Measurements from ENCODE around the gene DCDC2. TPM values are rescaled to one million over a fixed set of nuclear protein-coding genes. Genes with fewer than 3 reads are reported as not detected.

The DCDC2 gene
- total and polyA plus RNA-seq, 4 donors = 0.51 to 13.0 (median 2.0) TPM

DNA sequence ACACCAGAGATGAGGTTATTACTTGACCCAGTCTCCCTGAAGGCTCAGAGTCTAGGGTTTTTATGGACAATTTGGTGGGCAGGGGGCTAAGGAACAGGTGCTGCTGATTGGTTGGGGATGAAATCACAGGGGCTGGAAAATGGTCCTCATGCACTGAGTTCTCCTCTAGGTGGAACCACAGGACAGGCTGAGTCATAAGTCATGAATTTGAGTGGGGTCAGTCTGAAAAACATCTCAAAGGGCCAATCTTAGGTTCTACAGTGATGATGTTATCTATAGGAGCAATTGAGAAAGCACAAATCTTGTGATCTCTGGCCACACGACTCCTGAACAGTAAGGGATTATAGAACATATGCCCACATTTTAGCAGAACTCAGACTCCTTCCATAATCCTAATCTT, 39.0 kb upstream of the DCDC2 start:
- 92% methylated on average over 1 of the region's 1 CpG for WGBS
- Histone ChIP-seq H3K4me3 (ENCODE audit: low read depth in 1 of 3, low read length in 3 of 3) (no peak overlapping the region), H3K27me3 (ENCODE audit: control insufficient read depth in 4 of 4, insufficient read depth in 4 of 4, low read length in 3 of 4) (no peaks in the 10 kb centered on the region), H3K27ac (ENCODE audit: low read depth in 1 of 2, low read length in 2 of 2) (no peak overlapping the region), H3K9ac (ENCODE audit: low read depth in 1 of 2, low read length in 2 of 2) (no peak overlapping the region), H3K36me3 (ENCODE audit: control insufficient read depth in 4 of 4, insufficient read depth in 3 of 4, low read depth in 1 of 4, low read length in 3 of 4) (no peaks in the 10 kb centered on the region), H3K4me1 (ENCODE audit: control insufficient read depth in 4 of 4, insufficient read depth in 4 of 4, low read length in 3 of 4) (no peaks in the 10 kb centered on the region), H3K9me3 (ENCODE audit: control insufficient read depth in 4 of 4, low read length in 3 of 4) (peaks cover 0 to 3% (median 0%) of the 10 kb centered on the region in 4 donors)
- TF ChIP-seq RXRA (IDR thresholded peaks at IDR 0.05) = no peak
- TF ChIP-seq, protein P1, sequence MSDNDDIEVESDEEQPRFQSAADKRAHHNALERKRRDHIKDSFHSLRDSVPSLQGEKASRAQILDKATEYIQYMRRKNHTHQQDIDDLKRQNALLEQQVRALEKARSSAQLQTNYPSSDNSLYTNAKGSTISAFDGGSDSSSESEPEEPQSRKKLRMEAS (IDR thresholded peaks at IDR 0.05) = no peak
- TF ChIP-seq RAD21 (IDR thresholded peaks at IDR 0.05) = no peak
- no peak for TF ChIP-seq JUND (IDR thresholded peaks at IDR 0.05)
- TF ChIP-seq GABPA (IDR thresholded peaks at IDR 0.05 in 1 of 2, conservative IDR thresholded peaks at IDR 0.05 in 1 of 2) = no peak
- no peak for TF ChIP-seq SP1 (IDR thresholded peaks at IDR 0.05)
- TF ChIP-seq TAF1 (conservative IDR thresholded peaks at IDR 0.05) = no peak
- TF ChIP-seq EGR1 (IDR thresholded peaks at IDR 0.05; ENCODE audit: low read depth in 2 of 2) = no peak
- TF ChIP-seq FOXA2 (IDR thresholded peaks at IDR 0.05) = no peak
- TF ChIP-seq, protein P2, sequence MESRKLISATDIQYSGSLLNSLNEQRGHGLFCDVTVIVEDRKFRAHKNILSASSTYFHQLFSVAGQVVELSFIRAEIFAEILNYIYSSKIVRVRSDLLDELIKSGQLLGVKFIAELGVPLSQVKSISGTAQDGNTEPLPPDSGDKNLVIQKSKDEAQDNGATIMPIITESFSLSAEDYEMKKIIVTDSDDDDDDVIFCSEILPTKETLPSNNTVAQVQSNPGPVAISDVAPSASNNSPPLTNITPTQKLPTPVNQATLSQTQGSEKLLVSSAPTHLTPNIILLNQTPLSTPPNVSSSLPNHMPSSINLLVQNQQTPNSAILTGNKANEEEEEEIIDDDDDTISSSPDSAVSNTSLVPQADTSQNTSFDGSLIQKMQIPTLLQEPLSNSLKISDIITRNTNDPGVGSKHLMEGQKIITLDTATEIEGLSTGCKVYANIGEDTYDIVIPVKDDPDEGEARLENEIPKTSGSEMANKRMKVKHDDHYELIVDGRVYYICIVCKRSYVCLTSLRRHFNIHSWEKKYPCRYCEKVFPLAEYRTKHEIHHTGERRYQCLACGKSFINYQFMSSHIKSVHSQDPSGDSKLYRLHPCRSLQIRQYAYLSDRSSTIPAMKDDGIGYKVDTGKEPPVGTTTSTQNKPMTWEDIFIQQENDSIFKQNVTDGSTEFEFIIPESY (IDR thresholded peaks at IDR 0.05) = no peak
- TF ChIP-seq, protein P3, sequence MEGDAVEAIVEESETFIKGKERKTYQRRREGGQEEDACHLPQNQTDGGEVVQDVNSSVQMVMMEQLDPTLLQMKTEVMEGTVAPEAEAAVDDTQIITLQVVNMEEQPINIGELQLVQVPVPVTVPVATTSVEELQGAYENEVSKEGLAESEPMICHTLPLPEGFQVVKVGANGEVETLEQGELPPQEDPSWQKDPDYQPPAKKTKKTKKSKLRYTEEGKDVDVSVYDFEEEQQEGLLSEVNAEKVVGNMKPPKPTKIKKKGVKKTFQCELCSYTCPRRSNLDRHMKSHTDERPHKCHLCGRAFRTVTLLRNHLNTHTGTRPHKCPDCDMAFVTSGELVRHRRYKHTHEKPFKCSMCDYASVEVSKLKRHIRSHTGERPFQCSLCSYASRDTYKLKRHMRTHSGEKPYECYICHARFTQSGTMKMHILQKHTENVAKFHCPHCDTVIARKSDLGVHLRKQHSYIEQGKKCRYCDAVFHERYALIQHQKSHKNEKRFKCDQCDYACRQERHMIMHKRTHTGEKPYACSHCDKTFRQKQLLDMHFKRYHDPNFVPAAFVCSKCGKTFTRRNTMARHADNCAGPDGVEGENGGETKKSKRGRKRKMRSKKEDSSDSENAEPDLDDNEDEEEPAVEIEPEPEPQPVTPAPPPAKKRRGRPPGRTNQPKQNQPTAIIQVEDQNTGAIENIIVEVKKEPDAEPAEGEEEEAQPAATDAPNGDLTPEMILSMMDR (IDR thresholded peaks at IDR 0.05; ENCODE audit: low read depth, low read length, missing input control) = no peak
- TF ChIP-seq HNF4G (IDR thresholded peaks at IDR 0.05) = no peak
- TF ChIP-seq YY1 (IDR thresholded peaks at IDR 0.05) = no peak
- TF ChIP-seq, protein P4, sequence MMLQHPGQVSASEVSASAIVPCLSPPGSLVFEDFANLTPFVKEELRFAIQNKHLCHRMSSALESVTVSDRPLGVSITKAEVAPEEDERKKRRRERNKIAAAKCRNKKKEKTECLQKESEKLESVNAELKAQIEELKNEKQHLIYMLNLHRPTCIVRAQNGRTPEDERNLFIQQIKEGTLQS (IDR thresholded peaks at IDR 0.05) = no peak
- TF ChIP-seq FOXA1 (IDR thresholded peaks at IDR 0.05) = no peak
- TF ChIP-seq HNF4A (conservative IDR thresholded peaks at IDR 0.05) = no peak
- DNase-seq (ENCODE audit: low spot score) = no peak

DNA sequence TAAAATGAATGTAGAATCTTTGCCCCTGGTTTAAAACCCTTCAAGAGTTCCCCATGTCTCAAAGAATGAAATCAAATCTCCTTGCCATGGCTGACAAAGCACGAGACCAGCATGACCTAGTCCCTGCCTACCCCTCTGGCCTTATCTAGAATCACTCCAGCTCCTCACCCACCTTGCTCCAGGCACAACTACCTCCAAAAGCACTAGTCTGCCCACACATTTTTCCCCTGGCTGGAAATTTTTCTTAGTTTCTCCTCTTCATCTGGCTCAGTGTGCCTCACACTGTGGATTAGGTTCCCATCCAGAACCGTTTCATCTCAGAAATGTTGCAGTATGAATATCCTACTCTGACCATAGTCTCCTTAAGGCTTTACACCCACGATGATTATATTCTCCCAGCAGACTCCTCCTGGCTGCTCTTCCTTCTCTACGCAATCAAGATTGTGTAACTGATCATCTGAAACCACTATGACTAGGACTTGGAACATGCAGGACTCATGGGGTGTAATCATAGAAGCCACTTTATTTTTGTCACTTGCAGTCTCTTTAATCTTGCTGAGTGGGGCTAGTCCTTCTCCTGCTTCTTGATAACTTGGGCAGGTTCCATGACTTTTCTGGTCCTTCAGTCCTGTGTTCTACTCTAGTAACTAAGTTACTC, 37.0 kb upstream of the DCDC2 start:
- no peak overlapping the region for H3K27ac ChIP-seq (ENCODE audit: low read depth in 1 of 2, low read length in 2 of 2)
- no peaks in the 10 kb centered on the region for H3K27me3 ChIP-seq (ENCODE audit: control insufficient read depth in 4 of 4, insufficient read depth in 4 of 4, low read length in 3 of 4)
- 80% methylated on average over 4 of the region's 4 CpGs for WGBS
- peaks cover 0 to 3% (median 0%) of the 10 kb centered on the region in 4 donors for H3K9me3 ChIP-seq (ENCODE audit: control insufficient read depth in 4 of 4, low read length in 3 of 4)
- no peaks in the 10 kb centered on the region for H3K4me1 ChIP-seq (ENCODE audit: control insufficient read depth in 4 of 4, insufficient read depth in 4 of 4, low read length in 3 of 4)
- H3K36me3 ChIP-seq (ENCODE audit: control insufficient read depth in 4 of 4, insufficient read depth in 3 of 4, low read depth in 1 of 4, low read length in 3 of 4) = no peaks in the 10 kb centered on the region
- H3K9ac ChIP-seq (ENCODE audit: low read depth in 1 of 2, low read length in 2 of 2) = no peak overlapping the region
- H3K4me3 ChIP-seq (ENCODE audit: low read depth in 1 of 3, low read length in 3 of 3) = no peak overlapping the region
- TF ChIP-seq YY1 (IDR thresholded peaks at IDR 0.05) = no peak
- TF ChIP-seq FOXA1 (IDR thresholded peaks at IDR 0.05) = no peak
- TF ChIP-seq, protein P5, sequence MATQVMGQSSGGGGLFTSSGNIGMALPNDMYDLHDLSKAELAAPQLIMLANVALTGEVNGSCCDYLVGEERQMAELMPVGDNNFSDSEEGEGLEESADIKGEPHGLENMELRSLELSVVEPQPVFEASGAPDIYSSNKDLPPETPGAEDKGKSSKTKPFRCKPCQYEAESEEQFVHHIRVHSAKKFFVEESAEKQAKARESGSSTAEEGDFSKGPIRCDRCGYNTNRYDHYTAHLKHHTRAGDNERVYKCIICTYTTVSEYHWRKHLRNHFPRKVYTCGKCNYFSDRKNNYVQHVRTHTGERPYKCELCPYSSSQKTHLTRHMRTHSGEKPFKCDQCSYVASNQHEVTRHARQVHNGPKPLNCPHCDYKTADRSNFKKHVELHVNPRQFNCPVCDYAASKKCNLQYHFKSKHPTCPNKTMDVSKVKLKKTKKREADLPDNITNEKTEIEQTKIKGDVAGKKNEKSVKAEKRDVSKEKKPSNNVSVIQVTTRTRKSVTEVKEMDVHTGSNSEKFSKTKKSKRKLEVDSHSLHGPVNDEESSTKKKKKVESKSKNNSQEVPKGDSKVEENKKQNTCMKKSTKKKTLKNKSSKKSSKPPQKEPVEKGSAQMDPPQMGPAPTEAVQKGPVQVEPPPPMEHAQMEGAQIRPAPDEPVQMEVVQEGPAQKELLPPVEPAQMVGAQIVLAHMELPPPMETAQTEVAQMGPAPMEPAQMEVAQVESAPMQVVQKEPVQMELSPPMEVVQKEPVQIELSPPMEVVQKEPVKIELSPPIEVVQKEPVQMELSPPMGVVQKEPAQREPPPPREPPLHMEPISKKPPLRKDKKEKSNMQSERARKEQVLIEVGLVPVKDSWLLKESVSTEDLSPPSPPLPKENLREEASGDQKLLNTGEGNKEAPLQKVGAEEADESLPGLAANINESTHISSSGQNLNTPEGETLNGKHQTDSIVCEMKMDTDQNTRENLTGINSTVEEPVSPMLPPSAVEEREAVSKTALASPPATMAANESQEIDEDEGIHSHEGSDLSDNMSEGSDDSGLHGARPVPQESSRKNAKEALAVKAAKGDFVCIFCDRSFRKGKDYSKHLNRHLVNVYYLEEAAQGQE (IDR thresholded peaks at IDR 0.05) = no peak
- TF ChIP-seq JUND (IDR thresholded peaks at IDR 0.05) = no peak
- no peak for TF ChIP-seq FOXA2 (IDR thresholded peaks at IDR 0.05)
- TF ChIP-seq NR2F2 (IDR thresholded peaks at IDR 0.05) = no peak
- TF ChIP-seq GABPA (IDR thresholded peaks at IDR 0.05 in 1 of 2, conservative IDR thresholded peaks at IDR 0.05 in 1 of 2) = no peak
- TF ChIP-seq, protein P3 (IDR thresholded peaks at IDR 0.05; ENCODE audit: low read depth, low read length, missing input control) = no peak
- TF ChIP-seq RXRA (IDR thresholded peaks at IDR 0.05) = no peak
- no peak for DNase-seq (ENCODE audit: low spot score)

Measured in liver (tissue), 9 donors.